ENCODE data around the gene CMSS1.

The CMSS1 gene

GRCh38 chr3:99961756-99962515 lies 144.3 kb downstream of the CMSS1 start:
- H3K36me3 Mint-ChIP-seq (ENCODE audit: low read depth) = no peaks in the 10 kb centered on the region
- H3K27ac Mint-ChIP-seq = no peak overlapping the region
- no peaks in the 10 kb centered on the region for H3K9me3 Mint-ChIP-seq
- H3K4me3 Mint-ChIP-seq = no peak overlapping the region
- peaks cover 5% of the 10 kb centered on the region for H3K4me1 Mint-ChIP-seq (ENCODE audit: low read depth)
- no peaks in the 10 kb centered on the region for H3K27me3 Mint-ChIP-seq (ENCODE audit: low read depth)

GRCh38 chr3:99962703-99963102 lies 145.0 kb downstream of the CMSS1 start:
- Mint-ChIP-seq H3K36me3 (ENCODE audit: low read depth) (peaks cover 4% of the 10 kb centered on the region), H3K4me1 (ENCODE audit: low read depth) (peaks cover 5% of the 10 kb centered on the region), H3K9me3 (no peaks in the 10 kb centered on the region), H3K27me3 (ENCODE audit: low read depth) (no peaks in the 10 kb centered on the region), H3K4me3 (no peak overlapping the region), H3K27ac (no peak overlapping the region)

GRCh38 chr3:99965077-99965476 lies 147.4 kb downstream of the CMSS1 start:
- H3K27me3 Mint-ChIP-seq (ENCODE audit: low read depth) = no peaks in the 10 kb centered on the region
- no peaks in the 10 kb centered on the region for H3K9me3 Mint-ChIP-seq
- H3K4me1 Mint-ChIP-seq (ENCODE audit: low read depth) = peaks cover 21% of the 10 kb centered on the region
- no peak overlapping the region for H3K4me3 Mint-ChIP-seq
- H3K36me3 Mint-ChIP-seq (ENCODE audit: low read depth) = peaks cover 4% of the 10 kb centered on the region
- no peak overlapping the region for H3K27ac Mint-ChIP-seq

- Mint-ChIP-seq H3K27ac (no peak overlapping the region), H3K36me3 (ENCODE audit: low read depth) (peaks cover 4% of the 10 kb centered on the region), H3K27me3 (ENCODE audit: low read depth) (no peaks in the 10 kb centered on the region), H3K4me3 (no peak overlapping the region), H3K4me1 (ENCODE audit: low read depth) (peaks cover 27% of the 10 kb centered on the region), H3K9me3 (no peaks in the 10 kb centered on the region)
Measured at GRCh38 chr3:99965681-99966408, 148.2 kb downstream of the CMSS1 start.

- Mint-ChIP-seq H3K27me3 (ENCODE audit: low read depth) (no peaks in the 10 kb centered on the region), H3K4me1 (ENCODE audit: low read depth) (peaks cover 27% of the 10 kb centered on the region), H3K27ac (no peak overlapping the region), H3K4me3 (no peak overlapping the region), H3K36me3 (ENCODE audit: low read depth) (peaks cover 4% of the 10 kb centered on the region), H3K9me3 (no peaks in the 10 kb centered on the region)
Measured at GRCh38 chr3:99966662-99967416, 149.2 kb downstream of the CMSS1 start.

GRCh38 chr3:99967796-99968195 lies 150.1 kb downstream of the CMSS1 start:
- Mint-ChIP-seq H3K9me3 (no peaks in the 10 kb centered on the region), H3K27me3 (ENCODE audit: low read depth) (no peaks in the 10 kb centered on the region), H3K4me3 (no peak overlapping the region), H3K27ac (no peak overlapping the region), H3K4me1 (ENCODE audit: low read depth) (peaks cover 24% of the 10 kb centered on the region), H3K36me3 (ENCODE audit: low read depth) (peaks cover 4% of the 10 kb centered on the region)

- Mint-ChIP-seq H3K4me3 (no peak overlapping the region), H3K27ac (no peak overlapping the region), H3K9me3 (no peaks in the 10 kb centered on the region), H3K36me3 (ENCODE audit: low read depth) (peaks cover 4% of the 10 kb centered on the region), H3K4me1 (ENCODE audit: low read depth) (peaks cover 24% of the 10 kb centered on the region), H3K27me3 (ENCODE audit: low read depth) (no peaks in the 10 kb centered on the region)
Measured at GRCh38 chr3:99969136-99969535, 151.5 kb downstream of the CMSS1 start.

GRCh38 chr3:99970198-99970597 lies 152.5 kb downstream of the CMSS1 start:
- Mint-ChIP-seq H3K27ac (no peak overlapping the region), H3K36me3 (ENCODE audit: low read depth) (peaks cover 4% of the 10 kb centered on the region), H3K4me3 (no peak overlapping the region), H3K9me3 (no peaks in the 10 kb centered on the region), H3K4me1 (ENCODE audit: low read depth) (peaks cover 24% of the 10 kb centered on the region), H3K27me3 (ENCODE audit: low read depth) (no peaks in the 10 kb centered on the region)

GRCh38 chr3:99971761-99972160 lies 154.1 kb downstream of the CMSS1 start:
- Mint-ChIP-seq H3K4me3 (no peak overlapping the region), H3K27ac (no peak overlapping the region), H3K4me1 (ENCODE audit: low read depth) (peaks cover 24% of the 10 kb centered on the region), H3K9me3 (no peaks in the 10 kb centered on the region), H3K36me3 (ENCODE audit: low read depth) (peaks cover 5% of the 10 kb centered on the region), H3K27me3 (ENCODE audit: low read depth) (no peaks in the 10 kb centered on the region)

- Mint-ChIP-seq H3K4me1 (ENCODE audit: low read depth) (peaks cover 24% of the 10 kb centered on the region), H3K27me3 (ENCODE audit: low read depth) (no peaks in the 10 kb centered on the region), H3K4me3 (no peak overlapping the region), H3K36me3 (ENCODE audit: low read depth) (peaks cover 2% of the 10 kb centered on the region), H3K9me3 (no peaks in the 10 kb centered on the region), H3K27ac (no peak overlapping the region)
Measured at GRCh38 chr3:99972380-99973104, 154.9 kb downstream of the CMSS1 start.

GRCh38 chr3:99974989-99975388 lies 157.3 kb downstream of the CMSS1 start:
- Mint-ChIP-seq H3K4me3 (no peak overlapping the region), H3K27ac (no peak overlapping the region), H3K27me3 (ENCODE audit: low read depth) (no peaks in the 10 kb centered on the region)

GRCh38 chr3:99976584-99976983 lies 158.9 kb downstream of the CMSS1 start:
- Mint-ChIP-seq H3K36me3 (ENCODE audit: low read depth) (peaks cover 2% of the 10 kb centered on the region), H3K27ac (no peak overlapping the region), H3K27me3 (ENCODE audit: low read depth) (no peaks in the 10 kb centered on the region), H3K9me3 (no peaks in the 10 kb centered on the region), H3K4me1 (ENCODE audit: low read depth) (peaks cover 1% of the 10 kb centered on the region), H3K4me3 (no peak overlapping the region)

More at GRCh38 chr3:99974989-99975388, 157.3 kb downstream of the CMSS1 start:
- Mint-ChIP-seq H3K36me3 (ENCODE audit: low read depth) (peaks cover 2% of the 10 kb centered on the region), H3K9me3 (no peaks in the 10 kb centered on the region), H3K4me1 (ENCODE audit: low read depth) (peaks cover 10% of the 10 kb centered on the region)

GRCh38 chr3:99978221-99978620 lies 160.6 kb downstream of the CMSS1 start:
- Mint-ChIP-seq H3K27me3 (ENCODE audit: low read depth) (no peaks in the 10 kb centered on the region), H3K27ac (no peak overlapping the region), H3K4me3 (no peak overlapping the region), H3K36me3 (ENCODE audit: low read depth) (peaks cover 2% of the 10 kb centered on the region), H3K9me3 (no peaks in the 10 kb centered on the region), H3K4me1 (ENCODE audit: low read depth) (peaks cover 1% of the 10 kb centered on the region)

GRCh38 chr3:99980606-99981005 lies 162.9 kb downstream of the CMSS1 start:
- H3K27ac Mint-ChIP-seq = no peak overlapping the region
- no peak overlapping the region for H3K4me3 Mint-ChIP-seq
- no peaks in the 10 kb centered on the region for H3K27me3 Mint-ChIP-seq (ENCODE audit: low read depth)
- no peaks in the 10 kb centered on the region for H3K9me3 Mint-ChIP-seq
- H3K36me3 Mint-ChIP-seq (ENCODE audit: low read depth) = peaks cover 2% of the 10 kb centered on the region
- H3K4me1 Mint-ChIP-seq (ENCODE audit: low read depth) = peaks cover 1% of the 10 kb centered on the region

All from T-helper 1 cell treated with Interleukin-12 subunit alpha and Interleukin-12 subunit beta and Interleukin-4 antibody, amounts not matched to agents 30 μg/mL and 1 μg/mL, for 36 hours (primary cell).